ENCODE measurements around the gene NHSL2.
"Not testable (repeated sequence)": the region's sequence is repeated elsewhere in the genome, so short reads cannot be mapped to it uniquely, and the experiment has no call there.

The NHSL2 gene

GRCh38 chrX:71927040-71927439 is 16.4 kb downstream of the NHSL2 start:
- no peak for DNase-seq

- DNase-seq: no peak
Measured at GRCh38 chrX:71928856-71929255, 18.2 kb downstream of the NHSL2 start.

GRCh38 chrX:71930298-71930697 is 19.7 kb downstream of the NHSL2 start:
- no peak for DNase-seq

- no peak for DNase-seq
Measured at GRCh38 chrX:71935476-71935875, 24.8 kb downstream of the NHSL2 start.

- DNase-seq: no peak
Measured at GRCh38 chrX:71936632-71937031, 26.0 kb downstream of the NHSL2 start.

GRCh38 chrX:71938371-71938770 is 27.7 kb downstream of the NHSL2 start:
- no peak for DNase-seq

DNA sequence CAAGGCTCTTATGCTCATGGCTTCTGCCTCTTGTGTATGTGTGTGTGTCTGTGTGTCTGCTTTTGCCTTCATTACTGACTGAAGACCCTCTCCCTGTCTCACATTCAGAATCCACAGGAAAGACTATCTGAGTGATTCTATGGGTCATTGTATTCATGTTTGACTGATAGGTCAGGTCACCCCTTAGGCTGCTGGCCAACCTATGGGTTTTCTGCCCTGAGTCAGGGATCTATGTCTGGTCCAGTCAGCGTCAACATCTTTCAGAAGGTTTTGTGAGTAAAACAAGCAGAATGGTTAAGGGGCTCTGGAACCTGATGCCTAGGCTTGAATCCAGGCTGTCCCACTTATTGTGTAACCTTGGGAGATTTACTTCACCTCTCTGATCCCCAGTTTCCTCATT is 30.5 kb downstream of the NHSL2 start:
- DNase-seq: no peak

DNA sequence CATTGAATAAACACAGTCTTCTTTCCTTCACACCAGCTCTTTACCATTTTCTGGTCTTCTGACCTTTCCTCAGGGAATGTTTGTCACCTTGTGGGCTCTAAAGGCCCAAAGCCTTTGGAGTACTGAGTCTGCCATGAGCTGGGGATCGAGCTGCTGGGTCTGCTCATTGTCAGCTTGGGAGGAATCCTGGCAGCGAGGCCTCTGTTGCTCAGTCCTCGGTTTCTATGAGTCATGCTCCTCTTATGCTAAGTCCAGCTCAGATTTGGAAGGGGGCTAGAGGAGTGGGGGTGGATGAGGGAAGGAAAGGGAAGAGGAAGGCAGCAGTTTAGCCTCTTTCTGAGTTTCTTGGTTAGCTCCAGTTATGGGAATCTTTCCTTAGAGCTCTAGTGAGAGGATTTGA is 31.1 kb downstream of the NHSL2 start:
- no peak for DNase-seq

DNA sequence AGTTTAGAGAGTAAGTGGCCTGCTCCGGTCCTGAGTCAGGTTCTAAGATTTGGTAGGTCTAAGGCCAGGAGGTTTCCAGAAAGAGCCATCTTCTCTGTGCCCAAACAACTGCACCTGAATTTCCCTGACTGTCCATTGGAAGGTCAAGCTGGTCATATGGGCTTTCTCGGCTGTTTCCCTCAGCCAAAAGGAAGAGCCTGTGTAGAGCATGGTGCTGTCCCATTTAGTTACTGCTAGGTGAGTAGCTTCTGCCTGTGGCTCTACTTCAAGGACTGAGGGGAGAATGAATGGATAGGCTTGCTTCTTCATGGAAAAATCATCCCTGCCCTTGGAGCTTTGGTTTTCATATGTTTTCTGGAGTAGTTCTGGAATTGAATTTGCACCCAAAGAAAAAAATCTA is 33.7 kb downstream of the NHSL2 start:
- no peak for DNase-seq

DNA sequence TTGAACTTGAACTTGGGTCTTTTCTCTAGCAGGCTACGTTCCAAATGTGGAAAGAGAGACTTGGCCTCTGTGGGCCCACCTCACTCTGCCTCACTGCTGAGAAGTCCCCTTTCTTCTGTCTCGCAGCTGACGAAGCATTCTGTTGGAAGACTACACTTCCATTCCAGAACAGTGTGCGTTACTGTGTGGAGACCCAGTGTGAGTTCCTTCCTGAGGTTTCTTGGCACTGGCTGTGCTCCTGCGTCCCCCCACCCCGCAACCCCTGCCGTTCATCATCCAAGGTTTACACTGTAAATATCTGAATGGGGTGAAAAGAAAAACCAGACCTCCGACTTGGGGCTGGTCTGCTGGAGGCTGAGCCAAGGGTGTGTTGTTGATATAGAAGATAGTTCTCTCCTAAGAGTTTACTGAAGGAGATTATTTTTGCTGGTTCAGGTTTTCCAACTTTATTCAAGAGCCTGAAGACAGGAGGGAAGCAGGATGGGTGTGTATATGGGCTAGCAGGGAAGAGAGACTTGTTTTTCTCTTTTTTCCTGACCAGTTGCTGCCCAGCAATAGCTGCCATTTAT is 34.7 kb downstream of the NHSL2 start:
- no peak for DNase-seq

DNA sequence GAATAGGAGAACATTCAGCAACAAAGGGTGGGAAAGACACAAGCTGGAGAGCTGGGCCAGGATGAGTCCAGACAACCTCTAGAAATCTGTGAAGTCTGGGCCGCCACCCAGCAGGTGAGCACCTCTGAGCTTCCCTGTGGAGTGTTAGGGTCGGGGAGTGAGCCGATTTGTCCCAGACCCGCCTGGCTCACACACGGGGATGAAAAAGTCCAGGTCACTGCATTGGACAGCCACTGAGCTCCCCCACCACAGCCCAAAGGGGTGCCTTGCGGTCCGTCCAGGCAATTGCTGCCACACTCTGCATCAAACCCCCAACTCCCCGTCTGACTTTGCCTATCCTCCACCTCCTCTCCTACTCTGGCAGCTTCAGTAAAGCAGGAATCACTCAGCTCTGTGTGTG is 38.7 kb downstream of the NHSL2 start:
- no peak for DNase-seq

DNA sequence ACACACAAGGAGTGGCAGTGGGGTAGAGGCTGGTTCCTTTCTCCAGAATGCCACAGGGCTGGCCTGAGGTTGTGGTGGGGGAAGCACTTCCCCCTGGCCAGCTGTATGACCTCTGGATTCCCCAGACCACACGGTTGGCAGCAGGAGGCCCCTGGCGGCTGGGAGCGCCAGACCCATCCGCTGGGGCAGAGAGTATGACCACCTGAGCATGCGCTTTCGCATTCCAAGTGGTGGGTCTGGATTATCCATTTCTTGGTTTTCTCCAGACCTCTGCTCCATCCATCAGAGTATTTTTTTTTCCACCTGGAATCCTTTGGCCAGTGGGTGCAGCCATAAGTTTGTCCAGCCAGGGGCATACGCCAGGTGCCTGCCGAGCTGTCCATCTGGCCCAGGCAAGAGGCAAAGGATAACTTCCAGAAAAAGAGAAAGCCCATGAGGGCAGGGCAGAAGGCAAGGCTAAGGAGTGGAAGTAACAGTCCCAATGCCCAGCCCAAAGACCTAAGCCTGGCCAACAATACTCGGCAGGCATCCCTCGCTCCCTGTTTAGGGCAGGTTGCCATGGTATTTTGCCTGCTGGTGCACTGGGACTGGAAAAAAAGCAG is 39.3 kb downstream of the NHSL2 start:
- no peak for DNase-seq

GRCh38 chrX:71953391-71953790 is 42.7 kb downstream of the NHSL2 start:
- no peak for DNase-seq

DNA sequence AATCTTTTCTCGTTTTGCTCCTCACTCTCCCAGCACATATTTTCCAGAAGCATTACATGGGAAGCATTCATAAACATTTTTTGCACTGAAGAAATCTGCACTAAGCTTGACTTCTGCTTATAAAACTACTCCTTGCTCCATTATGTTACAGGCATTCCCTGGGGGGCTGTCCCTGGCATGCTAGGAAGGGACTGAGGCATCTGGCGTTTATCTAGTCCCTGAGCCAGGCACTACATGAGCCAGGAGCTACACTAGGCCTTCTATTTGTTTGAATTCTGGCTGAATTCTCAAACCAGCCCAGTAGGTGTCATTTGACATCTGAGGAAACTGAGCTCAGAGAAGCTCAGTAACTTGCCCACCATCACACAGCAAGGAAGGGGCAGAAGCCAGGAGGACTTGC is 43.3 kb downstream of the NHSL2 start:
- no peak for DNase-seq

DNA sequence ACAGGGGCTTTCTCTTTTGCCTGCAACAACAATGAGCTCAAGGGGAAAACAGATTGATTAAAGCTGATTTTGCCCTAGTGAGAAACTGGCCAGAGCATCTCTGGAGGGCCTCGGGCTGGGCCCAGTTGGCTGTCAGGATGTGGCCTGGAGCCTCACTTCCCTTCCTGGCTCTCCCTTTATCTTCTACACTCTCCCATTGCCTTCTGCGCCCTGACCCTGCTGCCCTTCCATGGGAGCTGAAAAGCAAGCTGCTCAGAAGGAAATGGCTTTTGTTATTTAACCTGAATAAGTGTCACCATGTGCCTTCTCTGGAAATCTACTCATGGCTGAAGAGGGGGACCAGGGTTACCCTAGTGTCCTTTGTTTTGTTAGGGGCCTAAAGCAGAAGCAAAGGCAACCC is 43.8 kb downstream of the NHSL2 start:
- DNase-seq: no peak

DNA sequence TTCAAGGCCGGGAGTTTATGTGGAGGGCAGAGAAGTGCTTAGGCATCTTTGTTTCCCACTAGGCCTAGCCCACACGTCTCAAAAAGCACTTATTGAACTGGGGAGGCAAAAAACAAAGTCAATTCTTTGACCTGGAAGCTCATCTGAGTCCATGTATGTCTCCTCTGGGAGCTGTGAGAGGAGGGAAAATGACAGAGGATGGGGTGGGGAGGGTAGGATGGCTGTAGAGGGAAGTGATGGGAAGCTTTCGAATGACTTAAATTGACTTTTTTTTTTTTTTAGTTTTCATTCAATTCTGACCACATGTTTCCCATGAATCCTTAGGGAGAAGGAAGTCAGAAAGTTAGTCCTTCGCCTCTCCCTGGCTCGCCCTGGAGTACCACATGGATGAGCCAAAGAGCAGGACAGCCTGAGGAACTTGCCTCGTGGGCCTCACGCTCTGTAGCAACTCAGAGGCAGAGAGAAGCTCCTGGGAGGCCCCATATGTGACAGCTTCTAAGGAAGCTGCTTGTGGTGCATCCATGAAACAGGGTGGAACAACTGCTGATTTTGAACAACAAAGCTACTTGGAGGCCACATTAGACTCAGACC is 45.0 kb downstream of the NHSL2 start:
- DNase-seq: no peak

GRCh38 chrX:71958281-71958675 is 47.6 kb downstream of the NHSL2 start:
- no peak for DNase-seq

DNA sequence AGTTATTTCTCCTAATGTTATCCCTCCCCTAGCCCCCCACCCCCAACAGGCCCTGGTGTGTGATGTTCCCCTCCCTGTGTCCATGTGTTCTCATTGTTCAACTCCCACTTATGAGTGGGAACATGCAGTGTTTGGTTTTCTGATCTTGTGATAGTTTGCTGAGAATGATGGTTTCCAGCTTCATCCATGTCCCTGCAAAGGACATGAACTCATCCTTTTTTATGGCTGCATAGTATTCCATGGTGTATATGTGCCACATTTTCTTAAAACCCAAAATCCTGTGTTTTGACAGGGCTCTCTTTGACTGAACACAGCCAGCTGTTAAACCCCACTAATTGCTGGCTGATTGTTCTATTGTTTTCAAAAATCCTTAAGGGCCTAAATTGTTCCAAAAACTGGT is 53.5 kb downstream of the NHSL2 start:
- not testable (repeated sequence) for DNase-seq

DNA sequence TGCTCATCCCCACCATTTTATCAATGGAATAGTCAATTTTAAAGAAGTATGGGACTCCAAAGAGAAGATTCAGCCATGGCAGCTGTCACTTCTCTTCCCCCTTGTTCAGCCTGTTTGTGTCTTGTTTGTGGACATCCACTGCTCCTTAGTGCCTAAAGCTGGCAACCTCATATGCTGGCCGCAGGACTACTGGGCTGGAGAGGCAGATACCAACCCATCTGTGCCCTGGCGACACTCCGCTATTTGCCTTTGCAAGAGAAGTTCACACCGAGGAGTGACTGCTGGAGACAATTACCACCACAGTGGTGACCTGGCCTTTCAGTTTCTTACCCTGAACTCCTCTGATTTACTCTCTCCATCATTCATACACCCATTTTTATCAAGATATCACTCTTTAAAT is 64.3 kb downstream of the NHSL2 start:
- no peak for DNase-seq

DNA sequence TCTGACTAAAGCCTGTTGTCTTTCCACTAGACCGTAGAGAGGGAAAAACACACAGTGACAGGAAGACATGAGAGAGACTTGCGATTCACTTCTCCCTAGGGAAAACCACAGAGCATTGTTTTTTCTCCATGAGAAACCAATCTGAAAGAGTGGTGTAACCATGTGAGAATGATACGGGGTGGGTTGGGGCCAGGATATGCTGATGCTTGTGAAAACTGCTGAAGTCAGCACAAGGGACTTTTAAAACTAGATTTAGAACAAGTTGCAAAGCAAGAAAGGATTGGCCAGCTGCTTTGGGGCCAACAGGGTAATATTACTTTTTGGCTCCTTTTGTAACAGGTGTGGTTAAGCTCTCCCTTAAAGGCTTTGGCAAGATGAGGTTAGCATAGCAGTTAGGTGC is 66.1 kb downstream of the NHSL2 start:
- DNase-seq: no peak

DNA sequence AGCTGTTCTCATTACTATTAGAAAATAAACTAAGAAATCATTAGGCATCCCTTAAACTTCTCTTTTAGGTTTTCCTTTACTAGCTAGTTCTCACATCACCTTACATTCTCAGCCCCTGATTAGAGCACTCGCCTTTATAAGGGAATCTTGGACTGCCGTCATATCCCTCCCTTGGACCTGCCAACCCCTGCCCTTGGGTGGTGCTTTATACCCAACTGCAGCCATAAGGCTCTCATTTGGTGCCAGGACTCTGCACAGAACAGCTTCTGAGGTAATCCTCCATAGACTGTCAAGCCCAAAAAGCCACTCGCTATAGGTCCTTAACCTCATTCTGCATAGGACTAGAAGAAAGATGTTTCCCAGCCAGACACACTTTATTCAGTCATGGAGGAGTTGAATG is 67.5 kb downstream of the NHSL2 start:
- no peak for DNase-seq

GRCh38 chrX:71989768-71990426 is 79.3 kb downstream of the NHSL2 start:
- no peak for DNase-seq

DNA sequence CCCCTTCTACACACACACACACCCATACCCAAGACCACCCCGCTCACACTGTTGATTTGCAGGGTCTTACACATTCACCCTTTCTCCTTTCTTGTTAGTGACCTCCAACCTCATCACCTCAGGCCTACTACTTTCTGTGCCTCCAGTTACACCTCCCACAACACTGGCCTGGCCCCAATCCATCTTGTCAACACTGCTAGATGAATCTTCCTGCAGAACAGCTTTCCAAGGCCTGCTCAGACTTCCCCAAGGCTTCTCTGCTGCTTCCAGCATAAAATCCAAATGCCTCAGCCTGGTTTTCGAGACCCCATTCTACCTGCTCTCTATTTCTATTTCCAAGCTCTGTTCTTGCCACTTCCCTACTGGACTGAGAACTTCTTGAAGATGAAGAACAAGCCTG is 79.9 kb downstream of the NHSL2 start:
- DNase-seq: no peak

DNA sequence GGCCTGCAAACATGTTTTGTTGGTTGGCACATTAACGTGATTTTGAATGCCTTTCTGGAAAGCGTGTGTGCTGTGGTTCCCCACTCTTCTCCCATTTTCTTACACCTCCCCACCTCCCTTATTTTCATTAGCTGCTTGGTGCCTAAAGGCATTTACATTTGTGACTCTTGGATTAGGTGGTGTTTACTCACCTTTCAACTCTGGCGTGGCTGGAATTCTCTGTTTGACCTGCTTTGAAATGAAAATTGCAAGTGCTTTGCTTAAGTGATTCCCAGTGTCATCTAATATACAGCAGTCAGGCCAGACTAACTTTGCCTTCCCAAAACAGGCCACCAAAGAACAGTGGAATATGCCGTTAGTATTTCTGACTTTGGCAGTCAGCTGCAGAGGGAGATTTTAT is 80.5 kb downstream of the NHSL2 start:
- no peak for DNase-seq

- no peak for DNase-seq
Measured at GRCh38 chrX:71992711-71993110, 82.1 kb downstream of the NHSL2 start.

Measured in activated CD8-positive, alpha-beta memory T cell treated with anti-CD3 and anti-CD28 coated beads, Interleukin-2, amount 50 U/mL, for 48 hours (primary cell).